Fibroblast of peridontal ligament (primary cell): ENCODE measurements around the gene SPATA25.
"Not testable (repeated sequence)": the region's sequence is repeated elsewhere in the genome, so short reads cannot be mapped to it uniquely, and the experiment has no call there.

Source experiments
- DNase-seq: peaks from one replicate; pipeline ENCODE4 v3.0.0-alpha.2; 2010; ENCODE audit errors: extremely low read depth

The SPATA25 gene

GRCh38 chr20:45893831-45894230, 6.4 kb upstream of the SPATA25 start:
- DNase-seq, result no peak

DNA sequence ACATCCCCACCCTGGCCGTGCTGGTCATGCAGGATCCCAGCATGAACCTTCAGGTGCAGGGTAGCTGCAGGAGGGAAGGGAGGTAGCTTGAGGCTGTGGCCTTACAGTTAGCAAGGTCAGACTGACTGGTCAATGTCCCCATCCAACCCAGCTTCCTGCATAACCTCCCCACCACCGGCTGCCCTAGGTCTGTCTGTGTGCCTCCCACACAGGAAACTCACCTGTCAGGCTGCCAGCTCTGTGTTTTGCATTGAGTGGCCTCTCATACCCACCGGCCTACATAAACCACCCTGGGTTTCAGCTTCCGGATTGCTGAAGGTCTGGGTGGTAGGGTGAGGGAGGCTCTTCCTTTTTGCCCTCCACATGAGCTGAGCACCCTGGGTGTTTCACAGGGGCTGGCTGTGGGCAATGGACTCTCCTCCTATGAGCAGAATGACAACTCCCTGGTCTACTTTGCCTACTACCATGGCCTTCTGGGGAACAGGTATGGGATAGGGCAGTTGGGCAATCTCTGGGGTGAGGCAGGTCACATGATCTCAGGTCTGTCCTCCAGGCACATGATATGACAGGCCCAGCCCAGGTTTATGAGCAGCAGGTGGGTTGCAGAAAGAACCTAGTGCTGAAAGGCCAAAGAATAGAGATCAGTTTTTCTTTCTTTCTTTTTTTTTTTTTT, 5.5 kb upstream of the SPATA25 start:
- no peak for DNase-seq

GRCh38 chr20:45892049-45892825, 4.8 kb upstream of the SPATA25 start:
- peak; percentile 39 for DNase-seq

DNA sequence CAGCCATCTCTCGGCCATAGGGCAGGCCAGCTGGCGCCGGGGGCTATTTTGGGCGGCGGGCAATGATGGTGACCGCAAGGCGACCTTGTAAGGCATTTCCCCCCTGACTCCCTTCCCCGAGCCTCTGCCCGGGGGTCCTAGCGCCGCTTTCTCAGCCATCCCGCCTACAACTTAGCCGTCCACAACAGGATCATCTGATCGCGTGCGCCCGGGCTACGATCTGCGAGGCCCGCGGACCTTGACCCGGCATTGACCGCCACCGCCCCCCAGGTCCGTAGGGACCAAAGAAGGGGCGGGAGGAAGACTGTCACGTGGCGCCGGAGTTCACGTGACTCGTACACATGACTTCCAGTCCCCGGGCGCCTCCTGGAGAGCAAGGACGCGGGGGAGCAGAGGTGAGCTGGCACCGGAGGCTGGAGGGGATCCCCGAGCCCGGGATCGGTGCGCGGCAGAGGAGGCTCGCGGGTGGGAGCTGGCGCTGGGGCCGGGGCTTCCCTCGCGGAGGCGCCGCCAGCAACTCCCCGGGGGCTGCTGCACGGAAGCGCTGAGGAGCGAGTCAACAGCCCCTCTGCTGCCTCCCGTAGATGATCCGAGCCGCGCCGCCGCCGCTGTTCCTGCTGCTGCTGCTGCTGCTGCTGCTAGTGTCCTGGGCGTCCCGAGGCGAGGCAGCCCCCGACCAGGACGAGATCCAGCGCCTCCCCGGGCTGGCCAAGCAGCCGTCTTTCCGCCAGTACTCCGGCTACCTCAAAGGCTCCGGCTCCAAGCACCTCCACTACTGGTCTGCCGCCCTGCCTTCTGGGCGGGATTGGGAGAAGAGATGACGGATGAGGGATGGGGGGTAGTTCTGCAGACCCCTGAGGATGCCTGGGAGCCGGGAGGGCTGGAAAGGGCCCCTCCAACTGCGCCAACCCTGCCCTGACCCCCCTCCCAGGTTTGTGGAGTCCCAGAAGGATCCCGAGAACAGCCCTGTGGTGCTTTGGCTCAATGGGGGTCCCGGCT, 3.9 kb upstream of the SPATA25 start, which contains the start of the genes CTSA and NEURL2:
Gene CTSA (plus strand): TSS at position 351 of the 999 bp plus-strand sequence. CDS start 234 bp downstream, at position 585.
Gene NEURL2 (minus strand): TSS at position 224 of the 999 bp plus-strand sequence. CDS start 217 bp downstream, at position 7.
- DNase-seq, result peak; percentile 90

- peak; percentile 71 for DNase-seq
Observed at GRCh38 chr20:45890077-45890984, 2.9 kb upstream of the SPATA25 start.

GRCh38 chr20:45888681-45889080, 1.3 kb upstream of the SPATA25 start:
- no peak for DNase-seq

GRCh38 chr20:45886590-45887345, 654 bp downstream of the SPATA25 start:
- no peak for DNase-seq

- DNase-seq, result no peak
Observed at GRCh38 chr20:45883100-45883469, 4.3 kb downstream of the SPATA25 start.

GRCh38 chr20:45882469-45883099, 4.8 kb downstream of the SPATA25 start:
- DNase-seq, result no peak

DNA sequence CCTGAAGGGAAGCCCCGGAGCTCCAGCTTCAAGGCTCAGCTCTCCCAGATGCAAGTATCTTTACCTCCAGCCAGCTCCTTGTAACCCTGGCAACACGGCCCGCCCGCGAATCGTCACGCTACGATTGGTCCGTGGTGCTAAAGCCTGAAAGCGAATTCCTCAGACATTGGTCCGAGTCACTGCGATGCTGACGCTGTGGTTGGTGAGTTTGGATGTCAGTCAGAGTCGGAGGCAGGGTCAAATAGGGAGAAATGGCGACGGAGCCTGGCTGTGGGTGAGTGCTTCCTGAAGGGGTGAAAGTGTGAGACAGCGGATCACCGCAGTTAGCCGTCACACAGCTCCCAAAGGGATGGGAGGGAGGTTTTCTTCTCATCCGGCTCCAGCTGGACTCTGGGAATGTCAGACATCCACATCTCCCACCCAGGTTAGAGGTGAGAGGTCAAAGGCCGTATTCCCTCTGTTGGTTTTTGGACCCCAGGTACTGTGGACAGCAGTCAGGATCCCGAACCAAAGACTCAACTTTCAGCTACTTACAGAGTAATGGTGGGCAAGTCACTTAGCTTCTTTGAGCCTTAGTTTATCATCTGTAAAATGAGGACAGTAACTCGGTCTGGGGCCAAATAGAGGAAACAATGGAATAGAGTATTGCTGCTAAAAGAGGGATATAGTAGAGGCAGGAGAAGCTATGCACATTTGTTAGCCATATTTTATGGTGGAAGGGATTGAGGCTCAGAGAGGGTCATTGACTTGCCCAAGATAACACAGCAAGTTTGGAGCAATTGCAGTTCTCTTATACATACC, 6.2 kb downstream of the SPATA25 start, which contains the start of gene ZSWIM1:
Gene ZSWIM1 (plus strand): TSS at position 240 of the 801 bp plus-strand sequence. CDS start 1,366 bp downstream, outside the sequence.
- peak; percentile 99 for DNase-seq

DNA sequence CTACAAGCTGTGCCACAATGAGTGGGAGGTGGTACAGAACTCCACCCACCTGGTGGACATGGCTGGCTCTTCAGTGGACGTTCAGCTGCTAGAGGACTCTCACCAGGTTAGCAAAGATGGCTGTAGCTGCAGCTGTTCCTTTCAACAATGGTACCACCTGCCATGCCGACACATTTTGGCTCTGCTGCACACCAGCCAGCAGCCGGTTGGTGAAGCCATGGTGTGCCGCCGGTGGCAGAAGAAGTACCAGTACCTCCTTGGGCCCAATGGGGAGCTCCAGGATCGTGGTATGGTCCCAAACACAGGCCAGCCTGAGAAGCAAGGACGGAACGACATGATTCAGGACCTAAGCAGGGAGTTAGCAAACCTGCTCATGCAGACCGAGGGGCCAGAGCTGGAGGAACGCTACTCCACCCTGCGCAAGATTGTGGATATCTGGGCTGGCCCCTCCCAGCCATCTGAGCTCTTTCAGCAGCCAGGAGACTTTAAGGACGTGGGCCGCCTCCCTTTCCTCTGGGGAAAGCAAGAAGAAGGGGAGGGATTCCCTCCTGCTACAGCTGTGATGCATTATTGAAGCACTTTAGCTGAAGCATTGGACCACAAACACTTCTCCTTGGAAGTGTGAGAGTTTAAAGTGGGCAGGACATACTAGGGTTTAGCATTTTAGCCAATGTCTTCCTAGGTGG, 9.2 kb downstream of the SPATA25 start:
- DNase-seq, result peak; percentile 47

GRCh38 chr20:45874576-45874975, 12.8 kb downstream of the SPATA25 start:
- no peak for DNase-seq

GRCh38 chr20:45874104-45874481, 13.3 kb downstream of the SPATA25 start:
- DNase-seq, result not testable (repeated sequence)

DNA sequence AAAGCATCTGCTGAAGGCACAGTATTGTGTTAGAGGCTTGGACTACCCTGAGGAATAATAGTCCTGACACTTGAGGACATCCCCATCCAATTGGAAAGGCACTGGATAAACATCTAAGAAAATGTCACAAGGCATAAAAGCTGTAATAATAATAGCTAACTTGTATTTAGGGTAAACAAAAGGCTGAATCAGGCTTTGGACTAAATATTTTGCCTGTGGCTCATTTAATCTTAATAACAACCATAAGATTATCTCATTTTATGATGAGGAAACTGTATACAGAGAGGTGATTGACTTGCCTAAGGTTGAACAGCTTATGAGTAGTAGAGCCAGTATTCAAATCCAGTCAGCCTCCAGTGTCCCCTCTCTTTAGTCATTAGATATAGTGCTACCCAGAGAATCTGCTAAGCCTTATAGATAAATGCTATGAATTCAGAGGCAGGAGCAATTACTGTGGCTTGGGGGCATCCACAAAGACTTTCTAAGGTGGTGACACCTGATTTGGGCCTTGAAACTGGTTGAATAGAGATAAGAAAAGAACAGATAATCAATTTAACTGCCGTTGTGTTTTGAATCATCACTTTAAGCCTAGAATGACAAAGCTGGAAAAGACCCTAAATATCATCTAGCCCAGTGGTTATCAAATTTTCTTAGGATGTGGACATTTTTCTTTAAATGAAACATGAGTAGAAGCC, 13.9 kb downstream of the SPATA25 start:
- DNase-seq, result no peak

GRCh38 chr20:45872626-45873025, 14.8 kb downstream of the SPATA25 start:
- DNase-seq, result no peak

- peak; percentile 67 for DNase-seq
Observed at GRCh38 chr20:45867819-45868176, 19.6 kb downstream of the SPATA25 start.

GRCh38 chr20:45867136-45867818, 20.1 kb downstream of the SPATA25 start:
- DNase-seq, result no peak
